MM.1S (cell line): Measurements from ENCODE around the gene PRR5.

ENCODE experiments used
- CTCF ChIP-seq: fragments of 300-600 bp; sonication (generic); IDR thresholded peaks from 2 replicates; pipeline ENCODE4 v1.5.1; 2016; ENCODE audit warnings: antibody characterized with exemption, low read length, mixed read lengths
- EZH2 ChIP-seq: fragments of 300-600 bp; sonication (generic); optimal IDR thresholded peaks from 2 replicates; pipeline ENCODE3; 2017; ENCODE audit warnings: low read depth, mild to moderate bottlenecking, antibody characterized with exemption, low read length, mixed read lengths
- EZH2phosphoT487 ChIP-seq: fragments of 300-600 bp; sonication (generic); IDR thresholded peaks from 2 replicates; pipeline ENCODE4 v1.6.1; 2018; ENCODE audit warnings: antibody characterized with exemption, low read length

- TF ChIP-seq CTCF: no peak
- no peak for TF ChIP-seq EZH2
- TF ChIP-seq EZH2phosphoT487: no peak
These were observed 9.4 kb upstream of the PRR5 start for GRCh38 chr22:44692662-44693007.
